A549 (cell line): ENCODE measurements around the gene ABHD5. TPM values are rescaled to one million over a fixed set of nuclear protein-coding genes. Genes with fewer than 3 reads are reported as not detected.
A peak's percentile ranks its signal among the peaks of the same experiment; 100 is the strongest.

Source experiments
- ATAC-seq, 2 experiments: fragments of 200-7000 bp in 1 of 2; fragments of >200 bp in 1 of 2; cut with Nextera tagmentation in 1 of 2; cut with Tn5 transposase in 1 of 2; 3 replicates each; pipeline versions ENCODE4 v1.8.0 to v1.9.1; 2018 to 2020; ENCODE audit warnings: mild to moderate bottlenecking in 1 of 2, moderate library complexity in 1 of 2
- CTCF ChIA-PET: fragments of 300-600 bp; sonication (Branson Sonifier 250); formaldehyde crosslinking; extraction: SDS; loops from one replicate; lab custom pipeline; 2021; ENCODE audit warnings: antibody characterized with exemption, inconsistent platforms; lab: Yijun Ruan, JAX
- POLR2A ChIA-PET: fragments of 350-600 bp; formaldehyde crosslinking; extraction: SDS; loops from one replicate; lab custom pipeline; 2021; ENCODE audit warnings: antibody characterized with exemption, inconsistent platforms; lab: Yijun Ruan, JAX
- DNase-seq, 2 experiments: peaks; one replicate each; pipeline versions ENCODE4 v3.0.0 to v3.0.0-alpha.2; 2011 to 2016; ENCODE audit warnings: low read depth in 1 of 2, low spot score in 1 of 2
- FAIRE-seq: peaks from 2 replicates; lab custom pipeline; 2011; peaks lifted over from hg19 to GRCh38; lab: Jason Lieb, UNC
- H3K27ac ChIP-seq, 2 experiments: fragments of >200 bp; sonication (Bioruptor Twin); formaldehyde crosslinking; 3 replicates each; pipeline ENCODE4 v1.5.1; 2016 to 2017
- H3K4me1 ChIP-seq: fragments of >200 bp; sonication (Bioruptor Twin); formaldehyde crosslinking; 3 replicates; pipeline ENCODE4 v1.6.1; 2016
- H3K4me2 ChIP-seq: fragments of >200 bp; sonication (Bioruptor Twin); formaldehyde crosslinking; 3 replicates; pipeline ENCODE4 v1.6.1; 2016
- H3K4me3 ChIP-seq: fragments of >200 bp; sonication (Bioruptor Twin); formaldehyde crosslinking; 3 replicates; pipeline ENCODE4 v1.5.1; 2016
- H3K9me3 ChIP-seq: fragments of >200 bp; sonication (Bioruptor Twin); formaldehyde crosslinking; 3 replicates; pipeline ENCODE4 v1.6.1; 2016
- BHLHE40 ChIP-seq: IDR thresholded peaks from 2 replicates; pipeline ENCODE4 v1.6.1; 2012; ENCODE audit warnings: low read depth, low read length, inconsistent platforms
- CBX8 ChIP-seq: fragments of 200-600 bp; sonication (generic); IDR thresholded peaks from 2 replicates; pipeline ENCODE4 v1.6.1; 2016
- CEBPB ChIP-seq, 2 experiments: fragments of >200 bp in 1 of 2; sonication (Bioruptor Twin) in 1 of 2; formaldehyde crosslinking in 1 of 2; IDR thresholded peaks; 2 replicates each; pipeline ENCODE4 v1.6.1; 2012 to 2016
- CHD4 ChIP-seq: fragments of 200-600 bp; sonication (generic); IDR thresholded peaks from 2 replicates; pipeline ENCODE4 v1.6.1; 2016; ENCODE audit warnings: antibody characterized with exemption, mild to moderate bottlenecking, borderline replicate concordance
- CTCF ChIP-seq: fragments of >200 bp; sonication (Bioruptor Twin); formaldehyde crosslinking; IDR thresholded peaks from 3 replicates; pipeline ENCODE4 v1.5.1; 2016
- E2F6 ChIP-seq: IDR thresholded peaks from 2 replicates; pipeline ENCODE4 v1.6.1; 2012; ENCODE audit warnings: low read depth, borderline replicate concordance
- EP300 ChIP-seq, 2 experiments: fragments of >200 bp; sonication (Bioruptor Twin); formaldehyde crosslinking; IDR thresholded peaks; 2 replicates in 1 of 2; 3 replicates in 1 of 2; pipeline ENCODE4 v1.6.1; 2016 to 2017
- HES2 ChIP-seq: fragments of >200 bp; sonication (Bioruptor Twin); formaldehyde crosslinking; IDR thresholded peaks from 2 replicates; pipeline ENCODE4 v1.6.1; 2016
- HMGXB4 ChIP-seq: fragments of 250-450 bp; sonication (Bioruptor Pico); IDR thresholded peaks from 2 replicates; pipeline ENCODE4 v1.5.0; 2021; ENCODE audit warnings: mild to moderate bottlenecking, moderate library complexity, borderline replicate concordance
- JUN ChIP-seq, 2 experiments: fragments of >200 bp; sonication (Bioruptor Twin); formaldehyde crosslinking; IDR thresholded peaks; 2 replicates in 1 of 2; 3 replicates in 1 of 2; pipeline ENCODE4 v1.6.1; 2016 to 2017
- JUNB ChIP-seq: fragments of >200 bp; sonication (Bioruptor Twin); formaldehyde crosslinking; IDR thresholded peaks from 2 replicates; pipeline ENCODE4 v1.6.1; 2016
- MAZ ChIP-seq: fragments of 150-350 bp; IDR thresholded peaks from 2 replicates; pipeline ENCODE4 v1.6.1; 2014; ENCODE audit warnings: antibody characterized with exemption, low read depth, low read length, borderline replicate concordance
- NFE2L2 ChIP-seq: fragments of 150-350 bp; conservative IDR thresholded peaks from 2 replicates; pipeline ENCODE4 v1.6.1; 2014; ENCODE audit warnings: low read length
- PBX3 ChIP-seq: IDR thresholded peaks from 2 replicates; pipeline ENCODE4 v1.6.1; 2012
- PHF8 ChIP-seq: fragments of 200-600 bp; sonication (generic); IDR thresholded peaks from 2 replicates; pipeline ENCODE4 v1.6.1; 2016; ENCODE audit warnings: low read depth, mild to moderate bottlenecking, antibody characterized with exemption, moderate library complexity, borderline replicate concordance
- RARB ChIP-seq: fragments of 250-450 bp; sonication (Bioruptor Pico); IDR thresholded peaks from 2 replicates; pipeline ENCODE4 v1.8.0; 2021; ENCODE audit warnings: mild to moderate bottlenecking, moderate library complexity
- RNF2 ChIP-seq: fragments of 200-600 bp; sonication (generic); IDR thresholded peaks from 2 replicates; pipeline ENCODE4 v1.6.1; 2016; ENCODE audit warnings: low read depth, mild to moderate bottlenecking, antibody characterized with exemption, moderate library complexity, borderline replicate concordance
- SMC3 ChIP-seq: fragments of >200 bp; sonication (Bioruptor Twin); formaldehyde crosslinking; IDR thresholded peaks from 3 replicates; pipeline ENCODE4 v1.6.1; 2018; ENCODE audit warnings: inconsistent platforms
- TFCP2L1 ChIP-seq: fragments of 250-450 bp; sonication (Bioruptor Pico); IDR thresholded peaks from 2 replicates; pipeline ENCODE4 v1.5.0; 2021; ENCODE audit warnings: mild to moderate bottlenecking
- TP53 ChIP-seq: fragments of 250-450 bp; sonication (Bioruptor Pico); IDR thresholded peaks from 2 replicates; pipeline ENCODE4 v1.5.0; 2021; ENCODE audit warnings: mild to moderate bottlenecking, moderate library complexity
- WGBS: methylation state at CpG from one replicate; pipeline ENCODE4 v1.1.6; 2017; ENCODE audit errors: missing lambda C conversion rate; 5-methylcytosine and 5-hydroxymethylcytosine counted together
- polyA plus RNA-seq, 4 experiments: library from polyadenylated mRNA; depleted of rRNA in 3 of 4; stranded (reverse); fragments of >200 nt; fragmentation: RNase III in 1 of 4; extraction: RNeasy Plus Mini Kit Qiagen cat#74134 plus additional on column Dnase treatment in 1 of 4; gene quantifications; 2 replicates in 3 of 4; 3 replicates in 1 of 4; pipeline ENCODE4 v1.2.3, GENCODE V29; 2011 to 2017

ABHD5 gene
- polyA plus RNA-seq, 2 of the 4 experiments (the other 2 are of a cell fraction): 16.6 to 17.8 TPM

- POLR2A ChIA-PET: no interaction called here
Measured at GRCh38 chr3:43693594-43693993, 2.9 kb downstream of the ABHD5 start.

GRCh38 chr3:43695443-43695842 is 4.7 kb downstream of the ABHD5 start:
- TF ChIP-seq HES2: peak; percentile 52
- peak; percentile 81 to 90 for TF ChIP-seq CEBPB (IDR thresholded peaks at IDR 0.05)
- peak; percentile 26; the same call in 1 of the 2 replicates for TF ChIP-seq JUNB
- TF ChIP-seq CHD4: no peak
- no peak for TF ChIP-seq BHLHE40
- Histone ChIP-seq H3K4me2 (peak overlapping the region; percentile 47), H3K9me3 (no peaks in the 10 kb centered on the region), H3K4me1 (peaks cover 47% of the 10 kb centered on the region), H3K27ac (no peak overlapping the region), H3K4me3 (no peak overlapping the region)
- ChIA-PET POLR2A (no interaction called here), CTCF (interaction anchor here (0.5 kb wide), 1 partner anchor 55 kb away, joined by 3 read pairs; no protein-coding TSS in a partner anchor)
- DNase-seq: no peak
- no peak for ATAC-seq
- WGBS: 55% methylated on average over 2 of the region's 2 CpGs
- no peak for FAIRE-seq

More at GRCh38 chr3:43693594-43693993, 2.9 kb downstream of the ABHD5 start:
- 17% methylated on average over 1 of the region's 1 CpG for WGBS
- TF ChIP-seq MAZ: no peak
- TF ChIP-seq JUN (IDR thresholded peaks at IDR 0.05): no peak
- no peak for TF ChIP-seq HMGXB4 (CRISPR knock-in tag)
- no peak for TF ChIP-seq EP300 (IDR thresholded peaks at IDR 0.05)
- TF ChIP-seq CTCF: no peak
- no peak for TF ChIP-seq NFE2L2
- TF ChIP-seq RNF2: no peak
- TF ChIP-seq CEBPB (IDR thresholded peaks at IDR 0.05): no peak
- no peak for TF ChIP-seq TFCP2L1 (CRISPR knock-in tag)
- no peak for TF ChIP-seq TP53
- TF ChIP-seq E2F6: no peak
- no peak for TF ChIP-seq PBX3
- TF ChIP-seq RARB: no peak
- no peak for TF ChIP-seq PHF8
- TF ChIP-seq SMC3: no peak
- TF ChIP-seq CBX8: no peak
- Histone ChIP-seq H3K4me3 (no peak overlapping the region), H3K4me2 (peak overlapping the region; percentile 99; the same call in 2 of the 3 replicates), H3K27ac (no peak overlapping the region; a peak in 1 of 6 replicates), H3K4me1 (peaks cover 47% of the 10 kb centered on the region), H3K9me3 (no peaks in the 10 kb centered on the region)
- no peak for FAIRE-seq
- ATAC-seq: no peak
- CTCF ChIA-PET: no interaction called here
- no peak for DNase-seq
